GM18498 (cell line): ENCODE data around the gene RHEBL1.
A peak's percentile ranks its signal among the peaks of the same experiment; 100 is the strongest.
"Not testable (repeated sequence)": the region's sequence is repeated elsewhere in the genome, so short reads cannot be mapped to it uniquely, and the experiment has no call there.

Source experiments
- ATAC-seq: cut with Tn5 transposase; IDR thresholded peaks from one replicate; pipeline ENCODE4 v1.9.1; 2021; ENCODE audit warnings: mild to moderate bottlenecking, moderate library complexity; ENCODE audit not compliant: unreplicated experiment

Gene RHEBL1

DNA sequence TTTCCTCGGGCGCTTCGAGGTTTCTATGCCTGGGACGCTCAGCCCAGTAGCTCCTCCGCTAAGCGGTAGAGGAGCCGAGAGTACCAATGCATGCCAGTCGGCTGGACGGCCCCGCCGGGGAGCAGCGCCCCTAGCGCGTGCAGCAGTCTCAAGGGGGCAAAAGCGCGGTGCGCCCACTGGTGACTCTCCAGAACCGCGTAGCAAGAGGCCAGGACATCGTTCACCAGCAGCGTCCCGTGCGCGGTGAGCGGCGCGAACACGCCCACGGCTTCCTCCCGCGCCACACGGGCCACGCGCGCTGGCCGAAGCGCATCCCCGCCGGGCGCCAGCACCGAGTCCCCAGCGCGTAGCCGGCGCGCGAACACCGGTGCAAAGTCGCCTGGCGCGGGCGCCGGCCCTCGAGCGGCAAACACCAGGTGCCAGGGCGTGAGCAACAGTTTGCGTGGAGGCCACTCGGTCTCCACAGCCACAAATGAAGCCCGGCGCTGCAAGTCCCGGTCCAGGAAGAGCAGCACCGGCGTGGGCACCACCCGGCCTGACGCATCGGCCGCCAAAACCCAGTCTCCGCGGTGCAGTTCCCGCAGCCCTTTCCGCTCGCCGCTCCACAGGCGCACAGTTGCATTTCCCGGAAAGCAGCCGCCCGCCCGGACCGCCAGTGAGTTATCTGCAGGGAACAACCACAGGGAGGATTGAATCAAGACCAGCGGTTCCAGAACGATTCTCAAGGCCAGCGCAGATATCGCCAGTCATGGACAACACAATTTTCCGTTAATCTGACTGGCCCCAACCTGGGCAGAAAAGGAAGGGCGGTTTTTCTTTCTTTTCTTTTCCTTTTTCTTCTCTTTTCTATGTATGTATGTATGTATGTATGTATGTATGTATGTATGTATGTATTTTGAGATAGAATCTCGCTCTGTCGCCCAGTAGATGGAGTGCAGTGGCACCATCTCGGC, 20.3 kb upstream of the RHEBL1 start:
- ATAC-seq: no peak

DNA sequence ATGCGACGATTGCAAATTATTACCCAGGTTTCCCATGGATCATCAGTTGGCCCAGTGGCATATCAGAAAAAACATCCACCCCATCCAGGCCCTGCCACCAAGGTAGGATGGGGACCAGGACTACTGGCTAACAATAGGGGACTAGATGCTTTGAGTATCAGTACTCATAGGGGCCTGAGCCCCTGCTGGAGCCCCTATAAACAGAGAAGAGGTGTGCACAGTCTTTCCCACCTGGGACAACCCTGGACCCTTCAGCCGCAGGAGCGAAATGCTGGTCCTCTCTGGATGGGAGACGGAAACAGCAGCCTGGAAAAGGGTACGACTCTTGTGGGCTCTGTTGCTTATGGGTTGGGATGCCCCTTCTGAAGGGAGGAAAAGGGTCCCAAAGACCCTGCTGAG, 19.2 kb upstream of the RHEBL1 start:
- ATAC-seq: no peak

GRCh38 chr12:49088150-49088931, 18.6 kb upstream of the RHEBL1 start:
- ATAC-seq: peak; percentile 79

DNA sequence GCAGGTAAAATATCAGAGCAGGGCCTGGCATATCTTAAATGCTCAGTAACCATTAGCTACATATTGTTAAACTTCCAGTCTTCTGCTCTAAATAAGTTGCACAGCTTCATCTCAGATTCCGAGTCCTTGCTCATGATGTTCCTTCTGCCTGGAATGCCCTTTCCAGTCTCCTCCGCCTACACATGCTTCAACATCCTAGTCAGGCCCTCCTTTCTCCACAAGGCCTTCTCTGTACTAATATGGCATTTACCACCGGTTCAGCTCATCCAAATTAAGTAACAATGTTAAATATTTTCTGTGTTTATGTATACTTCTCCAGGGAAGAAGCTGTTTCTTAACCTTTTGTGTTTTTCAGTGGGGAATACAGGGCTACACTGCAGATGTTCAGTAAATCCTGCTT, 16.3 kb upstream of the RHEBL1 start:
- no peak for ATAC-seq

DNA sequence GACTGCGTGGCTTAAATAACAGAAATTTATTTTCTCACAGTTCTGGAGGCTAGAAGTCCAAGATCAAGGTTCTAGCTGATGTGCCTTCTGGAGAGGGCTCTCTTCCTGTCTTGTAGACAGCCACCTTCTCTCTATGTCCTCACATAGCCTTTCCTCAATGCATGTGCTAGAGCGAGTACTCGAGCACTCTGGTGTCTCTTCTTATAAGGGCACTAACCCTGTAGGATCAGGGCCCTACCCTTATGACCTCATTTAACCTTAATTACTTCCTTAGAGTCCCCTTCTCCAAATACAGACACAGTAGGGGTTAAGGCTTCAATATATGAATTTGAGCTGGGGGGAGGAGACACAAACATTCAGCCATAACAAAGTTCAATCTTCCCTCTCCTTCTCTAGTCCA, 14.7 kb upstream of the RHEBL1 start:
- no peak for ATAC-seq

- ATAC-seq: no peak
Observed at GRCh38 chr12:49079793-49080192, 10.0 kb upstream of the RHEBL1 start.

DNA sequence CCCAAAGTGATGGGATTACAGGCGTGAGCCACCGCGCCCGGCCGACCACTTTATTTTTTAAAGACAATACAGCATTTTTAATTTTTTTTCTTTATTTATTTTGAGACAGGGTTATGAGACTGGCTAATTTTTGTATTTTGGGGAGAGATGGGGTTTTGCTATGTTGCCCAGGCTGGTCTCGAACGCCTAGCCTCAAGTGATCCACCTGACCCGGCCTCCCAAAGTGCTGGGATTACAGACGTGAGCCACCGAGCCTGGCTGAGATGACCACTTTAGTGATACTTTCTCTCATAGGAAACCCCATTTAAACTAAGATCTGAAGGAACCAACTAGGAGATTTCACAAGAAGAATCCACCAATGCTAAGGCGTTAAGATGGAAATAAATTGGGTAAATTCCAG, 1.2 kb upstream of the RHEBL1 start:
- ATAC-seq: no peak

DNA sequence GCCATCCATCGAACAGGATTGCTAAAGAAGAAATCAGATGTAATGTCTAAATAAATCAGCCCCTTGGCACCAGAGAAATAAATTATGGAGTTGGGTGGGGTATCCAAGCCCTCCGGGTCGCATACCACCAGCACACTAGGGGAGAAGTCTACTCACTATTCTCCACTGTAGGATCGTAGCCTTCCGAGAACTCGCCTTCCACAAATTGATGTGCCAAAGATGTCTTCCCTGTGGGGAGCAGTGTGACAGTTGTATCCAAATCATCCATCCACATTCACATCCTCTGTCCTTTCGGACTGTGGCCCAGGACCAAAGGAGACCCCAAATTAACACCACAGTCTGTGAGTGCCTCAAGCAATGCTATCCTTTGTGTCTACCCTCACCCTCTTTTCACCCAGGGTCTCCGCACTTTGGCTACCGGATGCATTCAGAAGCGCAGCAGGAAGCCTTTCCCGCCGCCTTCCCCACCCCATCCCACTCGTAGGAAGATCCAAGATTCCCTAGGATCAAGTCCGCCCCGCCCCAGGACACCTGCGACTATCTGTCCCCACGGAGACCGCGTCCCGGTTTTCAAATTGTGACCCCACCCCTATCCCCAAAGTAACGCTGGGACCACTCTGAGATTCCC, 786 bp downstream of the RHEBL1 start:
- ATAC-seq: no peak

DNA sequence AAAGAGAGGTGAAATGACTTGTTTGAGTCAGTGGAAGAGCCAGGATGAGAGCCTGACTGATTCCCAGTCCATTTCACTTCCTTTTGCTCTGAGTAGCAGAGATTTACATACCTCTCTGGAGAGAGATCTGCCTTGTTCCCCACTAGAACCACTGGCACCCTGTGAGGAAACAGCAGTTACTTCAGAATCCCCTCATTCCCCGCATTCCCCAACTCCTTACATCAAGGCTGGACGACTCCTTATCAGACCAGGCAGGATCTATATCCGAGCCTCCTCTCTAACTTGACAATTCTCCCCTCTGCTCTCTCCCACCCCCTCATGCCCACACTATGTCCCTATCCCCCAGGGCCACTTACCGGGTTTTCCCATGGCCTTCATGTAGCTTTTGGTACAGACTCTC, 3.7 kb downstream of the RHEBL1 start:
- no peak for ATAC-seq

DNA sequence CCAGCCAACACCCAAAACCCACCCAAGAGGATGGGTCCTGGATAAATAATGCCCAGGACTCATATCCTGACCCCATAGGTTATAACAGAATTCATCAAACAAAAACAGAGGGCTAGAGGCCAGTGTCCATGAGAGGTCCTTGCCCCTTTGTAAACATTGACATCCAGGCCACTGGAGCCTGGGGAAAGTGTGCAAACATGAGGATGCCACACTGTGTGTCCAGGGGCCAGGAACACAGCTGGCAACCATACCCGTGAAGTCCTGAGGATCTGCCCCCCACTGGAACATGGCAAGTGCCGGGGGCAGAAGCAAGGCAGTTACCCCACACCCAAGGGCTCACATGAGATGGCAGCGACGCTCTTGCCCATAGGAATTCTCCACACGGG, 5.0 kb downstream of the RHEBL1 start:
- no peak for ATAC-seq

DNA sequence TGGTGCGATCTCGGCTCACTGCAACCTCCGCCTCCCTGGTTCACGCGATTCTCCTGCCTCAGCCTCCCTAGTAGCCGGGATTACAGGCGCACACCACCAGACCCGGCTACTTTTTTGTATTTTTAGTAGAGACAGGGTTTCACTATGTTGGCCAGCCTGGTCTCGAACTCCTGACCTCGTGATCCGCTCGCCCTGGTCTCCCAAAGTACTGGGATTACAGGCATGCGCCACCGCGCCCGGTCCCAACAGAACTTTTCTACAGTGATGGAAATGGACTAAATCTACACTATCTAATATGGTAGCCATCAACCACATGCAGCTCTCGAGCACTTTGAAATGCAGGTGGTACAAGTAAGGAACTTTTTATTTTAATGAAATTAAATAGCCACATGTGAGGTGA, 7.9 kb downstream of the RHEBL1 start:
- not testable (repeated sequence) for ATAC-seq

DNA sequence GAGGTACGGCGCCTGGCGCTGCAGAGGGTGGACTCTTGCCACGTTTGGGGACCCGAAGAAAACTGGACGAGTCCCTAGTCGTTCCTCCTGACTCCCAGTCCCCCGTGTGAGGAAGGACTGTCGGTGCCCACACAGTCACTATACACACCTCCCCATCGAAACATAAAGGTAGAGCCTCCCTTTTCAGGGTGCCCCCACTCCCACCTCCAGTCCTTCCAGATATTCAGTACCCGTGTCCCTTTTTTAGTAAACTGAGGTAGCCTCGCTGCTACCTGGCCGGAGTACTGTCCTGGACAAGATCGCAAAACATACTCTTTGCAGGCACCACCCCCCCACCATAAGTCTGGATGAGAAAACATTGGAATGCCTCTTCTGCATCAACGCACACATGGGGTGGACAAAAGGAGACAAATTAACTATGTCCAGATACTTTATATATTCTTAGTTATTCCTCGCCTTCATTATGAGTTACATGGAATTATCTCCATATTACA, 8.6 kb downstream of the RHEBL1 start:
- ATAC-seq: no peak

- peak; percentile 62 for ATAC-seq
Observed at GRCh38 chr12:49060237-49061156, 9.3 kb downstream of the RHEBL1 start, which contains the start of gene KMT2D. TSS of gene KMT2D (minus strand) at chr12:49060794. CDS start at chr12:49055324, 5,470 bp downstream.

DNA sequence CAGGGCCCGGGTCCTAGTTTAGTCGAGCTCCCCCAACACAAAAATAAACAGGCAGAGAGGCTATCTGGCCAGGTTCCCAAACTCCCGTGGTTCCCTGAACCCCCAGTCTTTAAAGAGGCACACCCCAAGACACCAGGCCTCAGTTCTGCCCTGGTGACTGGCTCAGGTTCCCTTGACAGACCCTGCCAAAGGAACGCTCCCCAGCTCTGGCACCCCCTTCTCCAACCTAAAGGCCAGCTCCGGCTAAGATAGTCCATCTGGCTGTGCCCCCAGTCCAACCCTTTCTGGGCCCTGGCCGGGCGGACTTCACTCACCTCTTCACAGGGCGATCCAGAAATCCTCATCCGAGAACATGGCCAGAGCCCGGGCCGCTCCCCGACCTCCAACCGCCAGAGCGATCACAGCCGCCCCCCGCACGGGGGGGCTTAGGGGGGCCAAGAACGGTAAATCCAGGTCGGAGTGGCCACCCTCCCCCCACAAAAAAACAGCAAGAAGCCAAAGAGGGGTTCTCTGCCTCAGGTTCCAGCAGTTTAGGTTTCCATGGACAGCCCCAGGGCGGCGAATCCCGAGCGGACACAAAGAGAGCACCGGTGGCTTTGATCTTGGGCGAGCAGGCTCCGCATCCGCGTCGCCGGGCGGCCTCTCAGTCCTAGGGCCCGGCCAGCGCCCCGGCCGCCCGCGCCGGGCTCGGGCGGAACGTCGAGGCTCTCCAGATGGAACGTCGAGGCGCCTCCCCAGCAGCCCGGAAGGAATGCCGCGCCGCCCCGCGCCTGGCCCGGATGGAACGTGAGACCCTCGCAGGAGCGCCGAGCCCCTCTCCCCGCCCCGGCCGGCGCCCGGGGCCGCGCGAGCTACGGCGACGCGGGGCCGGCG, 10.2 kb downstream of the RHEBL1 start:
- peak; percentile 18 for ATAC-seq

DNA sequence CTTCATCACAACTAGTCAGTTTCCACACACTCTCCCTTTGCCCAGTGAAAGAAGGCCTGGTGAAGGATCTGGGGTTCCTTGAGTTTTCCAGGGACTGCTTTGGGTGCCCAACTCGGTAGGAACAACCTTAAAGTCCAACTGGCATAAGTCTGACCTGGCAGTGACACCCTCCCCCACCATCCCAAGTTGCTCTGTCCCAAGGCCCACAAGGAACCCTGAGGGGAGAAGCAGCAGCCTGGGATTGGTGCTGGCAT, 10.8 kb downstream of the RHEBL1 start:
- no peak for ATAC-seq

DNA sequence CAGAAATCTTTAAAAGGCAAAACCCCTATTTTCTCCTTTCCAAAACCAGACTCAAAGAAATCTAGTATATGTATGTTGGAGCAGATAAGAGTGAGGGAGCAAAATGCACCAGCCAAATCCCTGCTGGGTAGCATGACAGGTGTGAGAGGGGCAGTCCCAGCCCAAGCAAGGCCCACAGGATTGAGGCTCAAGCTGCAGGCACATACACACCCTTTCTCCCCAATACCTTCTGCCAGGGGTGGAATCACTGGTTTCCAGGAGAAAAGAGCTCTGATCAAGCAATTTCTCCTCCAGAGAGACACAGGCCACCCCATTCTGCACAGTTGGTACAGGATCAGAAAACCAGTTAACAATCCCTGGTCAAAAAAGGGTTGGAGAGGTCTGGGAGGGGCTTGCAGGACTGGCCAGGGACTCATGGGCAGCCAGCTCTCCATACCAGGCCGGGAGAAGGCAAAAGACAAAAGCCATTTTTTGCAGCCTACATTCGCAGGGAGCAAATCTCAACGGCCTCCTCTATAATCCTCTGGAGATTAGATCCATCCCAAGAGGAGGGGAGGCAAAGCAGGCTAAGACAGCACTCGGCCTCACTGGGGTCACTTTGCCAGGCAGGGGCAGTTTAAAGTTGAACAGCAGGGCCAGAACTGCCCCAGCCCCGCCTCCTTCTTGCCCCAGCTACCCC, 11.3 kb downstream of the RHEBL1 start:
- ATAC-seq: no peak

DNA sequence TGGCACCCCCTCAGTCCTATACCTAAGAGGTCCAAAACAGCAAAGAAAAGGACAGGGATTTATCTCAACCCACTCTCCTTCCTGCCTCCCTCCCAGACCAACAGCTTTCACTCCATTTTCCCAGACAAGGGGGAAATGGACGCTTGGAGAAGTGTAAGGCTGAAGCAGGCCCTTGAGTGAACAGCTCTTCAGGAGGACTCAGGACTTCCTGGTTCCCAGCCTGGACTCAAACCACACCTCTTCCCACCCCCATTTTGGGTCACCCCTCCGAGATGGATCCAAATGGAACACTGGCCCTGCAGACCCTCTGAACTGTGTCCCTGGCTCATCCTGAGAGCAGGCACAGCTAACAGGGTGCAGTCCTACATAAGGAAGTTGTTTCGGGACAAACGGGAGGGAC, 11.9 kb downstream of the RHEBL1 start:
- ATAC-seq: no peak

- peak; percentile 63 for ATAC-seq
Observed at GRCh38 chr12:49055978-49056754, 13.6 kb downstream of the RHEBL1 start.
